OCI-LY3 (cell line): ENCODE results near the gene CYGB.

Experiments used
- H2AFZ ChIP-seq: fragments of 200-600, 300-600 bp; shearing (Covaris generic); 2 replicates; pipeline ENCODE4 v1.6.0; 2014; ENCODE audit warnings: antibody characterized with exemption, low read depth, low read length
- H3K27ac ChIP-seq: fragments of 200-600, 300-600 bp; sonication (generic); 2 replicates; pipeline ENCODE4 v1.5.1; 2014; ENCODE audit warnings: mild to moderate bottlenecking, low read length, moderate library complexity, mixed read lengths
- H3K27me3 ChIP-seq: fragments of 200-600, 300-600 bp; sonication (generic); 2 replicates; pipeline ENCODE4 v1.6.1; 2014; ENCODE audit warnings: low read depth, low read length, mixed read lengths
- H3K36me3 ChIP-seq: fragments of 200-600, 300-600 bp; sonication (generic); replicated peaks from 2 replicates; pipeline ENCODE3; 2014; ENCODE audit warnings: low read depth, low read length, mixed read lengths
- H3K4me1 ChIP-seq: fragments of 300-600, 200-600 bp; sonication (generic); 2 replicates; pipeline ENCODE4 v1.6.1; 2014; ENCODE audit warnings: low read length, mixed read lengths
- H3K4me2 ChIP-seq: fragments of 200-600, 300-600 bp; sonication (generic); 2 replicates; pipeline ENCODE4 v1.6.1; 2014; ENCODE audit warnings: low read length, mixed read lengths
- H3K4me3 ChIP-seq: fragments of 300-600, 200-600 bp; sonication (generic); 2 replicates; pipeline ENCODE4 v1.5.1; 2014; ENCODE audit warnings: antibody characterized with exemption, mild to moderate bottlenecking, low read length, moderate library complexity
- H3K79me2 ChIP-seq: fragments of 300-600, 200-600 bp; shearing (Covaris generic); 2 replicates; pipeline ENCODE4 v1.6.1; 2014; ENCODE audit warnings: mild to moderate bottlenecking, low read length, mixed read lengths
- H3K9ac ChIP-seq: fragments of 300-600, 200-600 bp; shearing (Covaris generic); 2 replicates; pipeline ENCODE4 v1.6.0; 2014; ENCODE audit warnings: mild to moderate bottlenecking, low read length, moderate library complexity
- H3K9me3 ChIP-seq: fragments of 200-600, 300-600 bp; shearing (Covaris generic); 2 replicates; pipeline ENCODE4 v1.6.1; 2014; ENCODE audit warnings: low read length, mixed read lengths; ENCODE audit not compliant: insufficient read depth
- H4K20me1 ChIP-seq: fragments of 200-600, 300-600 bp; sonication (generic); 2 replicates; pipeline ENCODE4 v1.6.1; 2016; ENCODE audit warnings: low read length, mixed read lengths; ENCODE audit not compliant: insufficient read depth
- EZH2phosphoT487 ChIP-seq: fragments of 200-600 bp; shearing (Covaris generic); IDR thresholded peaks from 2 replicates; pipeline ENCODE4 v1.6.1; 2018; ENCODE audit warnings: antibody characterized with exemption, mixed run types, low read depth
- TF ChIP-seq, protein P1 (sequence below): fragments of 200-600, 300-600 bp; sonication (generic); IDR thresholded peaks from 2 replicates; pipeline ENCODE4 v1.5.1; 2014; ENCODE audit warnings: antibody characterized with exemption, low read length, low read depth

Gene CYGB

DNA sequence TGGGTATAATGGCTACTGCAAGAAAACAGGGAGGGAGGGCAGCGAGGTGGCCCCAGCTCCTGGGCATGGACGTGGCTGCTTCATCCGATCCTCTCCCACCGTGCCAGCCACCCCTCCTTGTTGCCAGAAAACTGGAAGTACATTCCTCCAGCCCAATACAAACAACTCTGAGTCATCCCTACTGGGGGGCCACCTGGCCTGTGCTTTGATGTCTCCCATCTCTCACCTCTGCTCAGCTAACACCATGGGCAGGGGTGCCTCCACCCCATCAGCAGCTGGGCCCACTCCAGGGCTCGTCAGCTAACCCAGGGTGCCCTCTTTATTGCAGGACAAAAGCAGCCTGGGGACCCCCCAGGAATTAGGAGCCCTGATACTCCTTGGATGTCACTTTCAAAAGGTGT, 38.2 kb downstream of the CYGB start:
- H3K4me1 ChIP-seq: peaks cover 34% of the 10 kb centered on the region
- no peaks in the 10 kb centered on the region for H4K20me1 ChIP-seq
- H3K9me3 ChIP-seq: no peaks in the 10 kb centered on the region
- H3K79me2 ChIP-seq: peaks cover 40% of the 10 kb centered on the region
- no peaks in the 10 kb centered on the region for H3K27me3 ChIP-seq
- no peak overlapping the region for H3K27ac ChIP-seq
- H3K36me3 ChIP-seq: peaks cover 9% of the 10 kb centered on the region
- no peak overlapping the region for H3K9ac ChIP-seq
- TF ChIP-seq, protein P1, sequence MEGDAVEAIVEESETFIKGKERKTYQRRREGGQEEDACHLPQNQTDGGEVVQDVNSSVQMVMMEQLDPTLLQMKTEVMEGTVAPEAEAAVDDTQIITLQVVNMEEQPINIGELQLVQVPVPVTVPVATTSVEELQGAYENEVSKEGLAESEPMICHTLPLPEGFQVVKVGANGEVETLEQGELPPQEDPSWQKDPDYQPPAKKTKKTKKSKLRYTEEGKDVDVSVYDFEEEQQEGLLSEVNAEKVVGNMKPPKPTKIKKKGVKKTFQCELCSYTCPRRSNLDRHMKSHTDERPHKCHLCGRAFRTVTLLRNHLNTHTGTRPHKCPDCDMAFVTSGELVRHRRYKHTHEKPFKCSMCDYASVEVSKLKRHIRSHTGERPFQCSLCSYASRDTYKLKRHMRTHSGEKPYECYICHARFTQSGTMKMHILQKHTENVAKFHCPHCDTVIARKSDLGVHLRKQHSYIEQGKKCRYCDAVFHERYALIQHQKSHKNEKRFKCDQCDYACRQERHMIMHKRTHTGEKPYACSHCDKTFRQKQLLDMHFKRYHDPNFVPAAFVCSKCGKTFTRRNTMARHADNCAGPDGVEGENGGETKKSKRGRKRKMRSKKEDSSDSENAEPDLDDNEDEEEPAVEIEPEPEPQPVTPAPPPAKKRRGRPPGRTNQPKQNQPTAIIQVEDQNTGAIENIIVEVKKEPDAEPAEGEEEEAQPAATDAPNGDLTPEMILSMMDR: no peak
- no peak for TF ChIP-seq EZH2phosphoT487
- no peak overlapping the region for H2AFZ ChIP-seq
- H3K4me2 ChIP-seq: peak overlapping the region; percentile 88; the same call in 1 of the 2 replicates
- H3K4me3 ChIP-seq: no peak overlapping the region

DNA sequence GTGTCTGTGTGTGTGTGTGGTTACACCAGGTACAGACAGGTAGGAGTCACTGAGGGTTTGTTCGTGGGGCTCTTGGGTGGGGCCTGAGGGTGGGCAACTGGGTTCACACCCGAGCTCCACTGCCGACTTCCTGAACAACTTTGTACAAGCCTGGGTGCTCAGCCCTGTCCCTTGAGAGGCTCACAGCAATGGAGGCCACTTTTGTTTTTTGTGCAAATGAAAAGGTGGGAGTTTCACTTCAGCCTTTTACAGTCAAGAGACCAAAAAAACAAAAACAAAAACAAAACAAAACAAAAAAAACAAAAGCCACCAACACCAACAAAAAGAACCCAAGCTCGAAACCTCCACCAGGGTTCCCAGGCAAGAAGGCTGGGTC, 38.6 kb downstream of the CYGB start:
- Histone ChIP-seq H3K79me2 (peaks cover 40% of the 10 kb centered on the region), H3K4me1 (peaks cover 38% of the 10 kb centered on the region), H3K4me2 (0 out of 2 replicates have a peak overlapping the region, but pooled peaks have one; percentile 12)

DNA sequence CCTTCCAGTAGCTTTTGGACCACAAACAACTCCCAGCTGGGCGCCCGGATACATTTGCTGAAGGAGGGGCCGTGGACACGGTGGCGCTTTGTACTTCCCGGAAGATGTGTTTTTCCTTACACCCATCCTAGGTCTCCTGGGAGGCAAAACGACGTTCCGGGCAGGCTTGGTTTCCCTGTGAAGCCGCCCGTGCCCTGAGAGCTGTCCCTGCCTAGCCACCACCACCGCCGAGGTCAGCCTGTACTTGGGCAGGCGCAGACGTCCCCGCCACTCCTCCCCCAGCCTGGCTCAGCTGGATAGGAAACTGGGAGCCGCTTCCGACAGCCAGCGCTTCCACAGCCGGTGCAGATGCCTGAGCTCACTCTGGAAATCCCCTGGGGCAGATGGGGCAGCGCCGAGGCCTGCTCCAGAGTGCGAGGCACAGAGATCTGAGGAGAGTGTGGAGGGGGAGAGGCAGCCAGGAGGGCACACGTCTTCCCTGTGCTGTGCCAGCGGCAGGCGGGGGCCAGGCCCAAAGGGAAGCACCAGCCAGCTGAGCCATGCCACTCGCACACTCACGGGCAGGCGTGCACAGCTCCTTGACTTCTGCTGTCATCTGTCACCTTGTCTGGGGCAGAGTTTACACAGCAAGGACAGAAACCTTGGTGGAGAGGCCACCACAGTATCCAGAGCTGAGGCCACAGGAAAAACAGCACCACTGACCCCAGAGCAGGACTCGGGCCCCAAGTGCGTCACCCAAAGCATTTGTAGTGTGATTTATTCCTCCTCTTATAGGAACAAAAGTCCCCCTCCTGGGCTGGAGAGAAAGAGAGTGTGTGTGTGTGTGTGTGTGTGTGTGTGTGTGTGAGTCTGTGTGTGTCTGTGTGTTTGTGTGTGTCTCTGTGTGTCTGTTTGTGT, 39.3 kb downstream of the CYGB start:
- H3K4me3 ChIP-seq: no peak overlapping the region
- no peaks in the 10 kb centered on the region for H4K20me1 ChIP-seq

More for the DNA sequence above, 38.6 kb downstream of the CYGB start:
- TF ChIP-seq, protein P1: no peak
- TF ChIP-seq EZH2phosphoT487: no peak
- Histone ChIP-seq H3K9ac (no peak overlapping the region), H3K9me3 (no peaks in the 10 kb centered on the region), H3K27me3 (no peaks in the 10 kb centered on the region), H3K36me3 (peaks cover 9% of the 10 kb centered on the region), H2AFZ (no peak overlapping the region), H3K27ac (no peak overlapping the region), H3K4me3 (no peak overlapping the region), H4K20me1 (no peaks in the 10 kb centered on the region)

DNA sequence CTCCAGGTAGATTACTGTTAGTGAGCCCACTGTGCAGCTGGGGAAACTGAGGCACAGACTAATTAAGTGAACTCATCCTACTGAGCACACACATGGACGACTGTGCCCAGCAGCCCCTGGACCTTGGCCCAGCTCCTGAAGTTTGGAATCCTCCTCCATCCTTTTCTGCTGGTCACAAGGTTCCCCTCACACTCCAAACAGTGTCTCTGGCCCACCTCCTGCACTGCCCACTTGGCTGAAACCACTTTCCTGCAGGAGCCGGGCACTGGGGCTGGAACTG, 39.9 kb downstream of the CYGB start:
- Histone ChIP-seq H3K9me3 (no peaks in the 10 kb centered on the region), H3K4me3 (no peak overlapping the region), H3K4me2 (no peak overlapping the region), H3K9ac (no peak overlapping the region), H3K36me3 (peaks cover 9% of the 10 kb centered on the region), H2AFZ (no peak overlapping the region), H3K4me1 (peaks cover 50% of the 10 kb centered on the region), H3K27ac (no peak overlapping the region), H3K79me2 (peaks cover 40% of the 10 kb centered on the region), H3K27me3 (no peaks in the 10 kb centered on the region), H4K20me1 (no peaks in the 10 kb centered on the region)
- no peak for TF ChIP-seq EZH2phosphoT487
- TF ChIP-seq, protein P1: no peak

More for the DNA sequence above, 39.3 kb downstream of the CYGB start:
- Histone ChIP-seq H3K9ac (no peak overlapping the region), H3K27ac (no peak overlapping the region), H3K79me2 (peaks cover 40% of the 10 kb centered on the region), H3K36me3 (peaks cover 9% of the 10 kb centered on the region), H3K27me3 (no peaks in the 10 kb centered on the region), H3K9me3 (no peaks in the 10 kb centered on the region), H2AFZ (no peak overlapping the region), H3K4me2 (peak overlapping the region; percentile 12; the same call in 1 of the 2 replicates), H3K4me1 (peaks cover 44% of the 10 kb centered on the region)
- no peak for TF ChIP-seq EZH2phosphoT487
- TF ChIP-seq, protein P1: no peak
